Measurements from ENCODE around the gene BCL2L11. TPM values are rescaled to one million over a fixed set of nuclear protein-coding genes. Genes with fewer than 3 reads are reported as not detected.
A peak's percentile ranks its signal among the peaks of the same experiment; 100 is the strongest.

Gene BCL2L11
- total and polyA plus RNA-seq, 2 experiments from 2014 or later, result 9.1 to 32.9 TPM

GRCh38 chr2:111169268-111169667, 48.6 kb downstream of the BCL2L11 start:
- no peaks in the 10 kb centered on the region for H3K27me3 ChIP-seq
- H3K27ac ChIP-seq, result no peak overlapping the region
- H3K9me3 ChIP-seq (ENCODE audit: low read depth), result no peaks in the 10 kb centered on the region
- H3K4me3 ChIP-seq, result no peak overlapping the region
- peaks cover 7% of the 10 kb centered on the region for H3K36me3 ChIP-seq
- no peak for TF ChIP-seq CTCF (IDR thresholded peaks at IDR 0.05; ENCODE audit: low read depth, low read length)
- H3K4me1 ChIP-seq (ENCODE audit: low read depth), result peaks cover 31% of the 10 kb centered on the region
- no peak for DNase-seq (ENCODE audit: low read depth in 1 of 2, low spot score in 1 of 2)

GRCh38 chr2:111169924-111170323, 49.2 kb downstream of the BCL2L11 start:
- no peak for DNase-seq (ENCODE audit: low read depth in 1 of 2, low spot score in 1 of 2)
- H3K27me3 ChIP-seq, result no peaks in the 10 kb centered on the region
- peaks cover 31% of the 10 kb centered on the region for H3K4me1 ChIP-seq (ENCODE audit: low read depth)
- no peak for TF ChIP-seq CTCF (IDR thresholded peaks at IDR 0.05; ENCODE audit: low read depth, low read length)
- no peak overlapping the region for H3K27ac ChIP-seq
- H3K36me3 ChIP-seq, result peaks cover 7% of the 10 kb centered on the region
- no peaks in the 10 kb centered on the region for H3K9me3 ChIP-seq (ENCODE audit: low read depth)
- no peak overlapping the region for H3K4me3 ChIP-seq

- no peaks in the 10 kb centered on the region for H3K9me3 ChIP-seq (ENCODE audit: low read depth)
- H3K27ac ChIP-seq, result no peak overlapping the region
- peaks cover 1% of the 10 kb centered on the region for H3K36me3 ChIP-seq
- DNase-seq (ENCODE audit: low read depth in 1 of 2, low spot score in 1 of 2), result peak in 1 of 2 donors; percentile 48
- H3K4me3 ChIP-seq, result no peak overlapping the region
- H3K27me3 ChIP-seq, result no peaks in the 10 kb centered on the region
- H3K4me1 ChIP-seq (ENCODE audit: low read depth), result peaks cover 31% of the 10 kb centered on the region
- TF ChIP-seq CTCF (IDR thresholded peaks at IDR 0.05; ENCODE audit: low read depth, low read length), result no peak
Measured at GRCh38 chr2:111171337-111171930, 50.7 kb downstream of the BCL2L11 start.

GRCh38 chr2:111172666-111173065, 52.0 kb downstream of the BCL2L11 start:
- Histone ChIP-seq H3K4me3 (no peak overlapping the region), H3K27ac (no peak overlapping the region), H3K27me3 (no peaks in the 10 kb centered on the region), H3K36me3 (no peaks in the 10 kb centered on the region), H3K9me3 (ENCODE audit: low read depth) (no peaks in the 10 kb centered on the region), H3K4me1 (ENCODE audit: low read depth) (peaks cover 31% of the 10 kb centered on the region)
- DNase-seq (ENCODE audit: low read depth in 1 of 2, low spot score in 1 of 2), result no peak
- no peak for TF ChIP-seq CTCF (IDR thresholded peaks at IDR 0.05; ENCODE audit: low read depth, low read length)

GRCh38 chr2:111173338-111173737, 52.6 kb downstream of the BCL2L11 start:
- no peaks in the 10 kb centered on the region for H3K9me3 ChIP-seq (ENCODE audit: low read depth)
- no peak overlapping the region for H3K4me3 ChIP-seq
- H3K4me1 ChIP-seq (ENCODE audit: low read depth), result peaks cover 28% of the 10 kb centered on the region
- no peak overlapping the region for H3K27ac ChIP-seq
- no peaks in the 10 kb centered on the region for H3K27me3 ChIP-seq
- no peaks in the 10 kb centered on the region for H3K36me3 ChIP-seq
- no peak for DNase-seq (ENCODE audit: low read depth in 1 of 2, low spot score in 1 of 2)
- TF ChIP-seq CTCF (IDR thresholded peaks at IDR 0.05; ENCODE audit: low read depth, low read length), result no peak

All from cardiac muscle cell (in vitro differentiated cells and primary cell).